GM23248 (cell line): Measurements from ENCODE around the gene RXRB. TPM values are rescaled to one million over a fixed set of nuclear protein-coding genes. Genes with fewer than 3 reads are reported as not detected.

ENCODE experiments used
- DNase-seq: peaks from one replicate; pipeline ENCODE4 v3.0.0-alpha.2; 2015
- H2AFZ ChIP-seq: fragments of 200-600 bp; sonication (generic); 2 replicates; pipeline ENCODE4 v1.6.1; 2016; ENCODE audit warnings: antibody characterized with exemption
- H3F3A ChIP-seq: fragments of 200-600 bp; sonication (generic); 2 replicates; pipeline ENCODE4 v1.6.1; 2016; ENCODE audit warnings: mild to moderate bottlenecking, antibody characterized with exemption, mixed run types; ENCODE audit not compliant: insufficient read depth
- H3K27ac ChIP-seq: fragments of 200-600 bp; sonication (generic); 2 replicates; pipeline ENCODE4 v1.5.1; 2016; ENCODE audit warnings: mild to moderate bottlenecking
- H3K27me3 ChIP-seq: fragments of 200-600 bp; sonication (generic); replicated peaks from 2 replicates; pipeline ENCODE4 v1.6.1; 2016; ENCODE audit warnings: mild to moderate bottlenecking; ENCODE audit not compliant: insufficient read depth
- H3K36me3 ChIP-seq: fragments of 200-600 bp; sonication (generic); 2 replicates; pipeline ENCODE4 v1.6.1; 2016; ENCODE audit warnings: low read depth, mild to moderate bottlenecking
- H3K4me1 ChIP-seq: fragments of 200-600 bp; sonication (generic); 2 replicates; pipeline ENCODE4 v1.6.1; 2016; ENCODE audit warnings: mild to moderate bottlenecking; ENCODE audit not compliant: insufficient read depth
- H3K4me2 ChIP-seq: fragments of 200-600 bp; sonication (generic); one replicate; pipeline ENCODE4 v1.6.1; 2016; ENCODE audit warnings: mild to moderate bottlenecking; ENCODE audit not compliant: unreplicated experiment
- H3K4me3 ChIP-seq: fragments of 200-600 bp; sonication (generic); 2 replicates; pipeline ENCODE4 v1.5.1; 2016; ENCODE audit warnings: mild to moderate bottlenecking
- H3K79me2 ChIP-seq: fragments of 200-600 bp; sonication (generic); 2 replicates; pipeline ENCODE4 v1.6.1; 2016; ENCODE audit warnings: mild to moderate bottlenecking; ENCODE audit not compliant: insufficient read depth
- H3K9ac ChIP-seq: fragments of 200-600 bp; sonication (generic); 2 replicates; pipeline ENCODE4 v1.6.1; 2016; ENCODE audit warnings: mild to moderate bottlenecking
- H3K9me2 ChIP-seq: fragments of 200-600 bp; sonication (generic); 2 replicates; pipeline ENCODE4 v1.6.1; 2016; ENCODE audit warnings: mixed run types, mild to moderate bottlenecking, moderate library complexity; ENCODE audit not compliant: insufficient read depth
- H3K9me3 ChIP-seq: fragments of 200-600 bp; sonication (generic); one replicate; pipeline ENCODE4 v1.6.1; 2017; ENCODE audit warnings: low read depth
- H4K20me1 ChIP-seq: fragments of 200-600 bp; sonication (generic); 2 replicates; pipeline ENCODE4 v1.6.0; 2016; ENCODE audit not compliant: insufficient read depth
- EZH2 ChIP-seq: fragments of 200-600 bp; sonication (generic); IDR thresholded peaks from 2 replicates; pipeline ENCODE4 v1.6.1; 2018; ENCODE audit warnings: antibody characterized with exemption, mild to moderate bottlenecking; ENCODE audit not compliant: insufficient read depth, poor library complexity, severe bottlenecking
- EZH2phosphoT487 ChIP-seq: fragments of 200-600 bp; sonication (generic); IDR thresholded peaks from 2 replicates; pipeline ENCODE4 v1.6.1; 2018; ENCODE audit warnings: antibody characterized with exemption, moderate library complexity, mild to moderate bottlenecking, low read depth; ENCODE audit not compliant: insufficient read depth
- WGBS, 2 experiments: methylation state at CpG; one replicate each; pipeline ENCODE4 v1.1.6; 2015 to 2017; ENCODE audit warnings: low lambda C conversion rate in 2 of 2, low coverage in 1 of 2; ENCODE audit errors: missing lambda C conversion rate in 2 of 2; 5-methylcytosine and 5-hydroxymethylcytosine counted together
- in situ Hi-C: fragments of 300-500 bp; cut with MboI; formaldehyde crosslinking; loops from 2 replicates; pipeline ENCODE4 v1.15.0; 2020
- polyA plus RNA-seq: library from polyadenylated mRNA; unstranded; fragments of >200 nt; fragmentation: Nextera tagmentation; extraction: Ambion mirVana; gene quantifications from 2 replicates; pipeline ENCODE4 v1.2.1, GENCODE V29; 2016
- total RNA-seq: library from RNA; depleted of rRNA; stranded (reverse); fragments of >200 nt; shearing (Covaris generic); gene quantifications from 2 replicates; pipeline ENCODE4 v1.2.3, GENCODE V29; 2014

The RXRB gene
- total and polyA plus RNA-seq, 2 experiments from 2014 or later: 27.7 to 28.1 TPM

GRCh38 chr6:33178755-33179475 is 21.6 kb downstream of the RXRB start:
- no peak for DNase-seq
- H3K36me3 ChIP-seq: no peaks in the 10 kb centered on the region
- in situ Hi-C loops: no loop called here
- H3K9me3 ChIP-seq: no peaks in the 10 kb centered on the region
- no peaks in the 10 kb centered on the region for H3K4me1 ChIP-seq
- H3K27me3 ChIP-seq: no peaks in the 10 kb centered on the region
- no peaks in the 10 kb centered on the region for H3F3A ChIP-seq
- H3K9me2 ChIP-seq: no peaks in the 10 kb centered on the region
- H2AFZ ChIP-seq: no peak overlapping the region
- TF ChIP-seq EZH2 (no peak), EZH2phosphoT487 (no peak)
- no peaks in the 10 kb centered on the region for H4K20me1 ChIP-seq
- no peak overlapping the region for H3K27ac ChIP-seq
- H3K4me3 ChIP-seq: no peak overlapping the region
- H3K79me2 ChIP-seq: no peaks in the 10 kb centered on the region
- H3K9ac ChIP-seq: no peak overlapping the region
- WGBS, 2 experiments: 72 to 73% methylated on average over 10 of the region's 10 CpGs
- no peak overlapping the region for H3K4me2 ChIP-seq

DNA sequence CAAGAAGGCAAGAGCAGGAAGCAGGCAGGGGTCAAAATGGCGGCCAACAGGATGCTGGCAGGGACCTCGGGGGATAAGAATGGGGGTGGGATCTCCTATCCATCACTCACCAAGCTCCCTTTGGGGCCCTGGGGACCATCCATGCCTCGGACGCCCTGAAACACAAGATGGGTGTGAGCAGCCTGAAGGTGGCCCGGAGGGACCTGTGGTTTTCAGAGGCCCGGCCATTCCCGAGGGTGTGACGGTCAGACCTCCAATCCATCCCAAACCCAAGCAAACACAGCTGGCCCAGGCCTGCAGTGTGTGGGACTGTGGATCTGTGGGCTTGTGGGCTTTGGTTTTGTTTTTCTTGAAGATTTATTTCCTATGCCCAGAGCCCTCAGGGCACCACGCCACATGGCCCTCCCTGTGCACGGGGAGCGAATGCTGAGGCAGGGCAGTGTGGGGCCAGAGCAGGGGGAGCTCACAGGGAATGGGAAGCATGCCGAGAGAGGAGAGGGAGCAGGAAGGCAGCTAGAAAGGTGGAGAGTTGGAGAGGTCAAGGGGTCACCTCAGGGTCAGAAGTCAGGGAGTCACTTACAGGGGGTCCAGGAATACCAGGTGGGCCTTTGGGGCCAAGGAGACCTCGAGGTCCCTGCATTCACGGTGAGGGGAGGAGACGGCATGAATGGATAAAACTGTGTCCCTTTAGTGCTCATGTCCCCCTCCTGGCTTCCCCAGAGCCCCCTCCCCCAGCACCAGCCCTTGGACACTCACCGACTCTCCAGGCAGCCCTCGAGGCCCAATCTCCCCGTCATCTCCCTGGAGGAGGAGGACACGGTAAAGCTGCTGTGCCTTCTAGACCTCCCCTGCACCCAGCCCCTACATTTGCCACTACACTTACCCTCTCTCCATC is 22.7 kb downstream of the RXRB start:
- Histone ChIP-seq H3K4me3 (no peak overlapping the region), H3K9ac (no peak overlapping the region), H3K36me3 (no peaks in the 10 kb centered on the region), H3K4me1 (no peaks in the 10 kb centered on the region), H3K27ac (no peak overlapping the region), H3K79me2 (no peaks in the 10 kb centered on the region), H3K9me3 (no peaks in the 10 kb centered on the region), H2AFZ (no peak overlapping the region), H3K4me2 (no peak overlapping the region), H3F3A (no peaks in the 10 kb centered on the region), H3K9me2 (no peaks in the 10 kb centered on the region), H4K20me1 (no peaks in the 10 kb centered on the region), H3K27me3 (no peaks in the 10 kb centered on the region)
- no peak for TF ChIP-seq EZH2phosphoT487
- no peak for TF ChIP-seq EZH2
- WGBS, 2 experiments: 77 to 82% methylated on average over 17 to 19 of the region's 19 CpGs
- in situ Hi-C loops: no loop called here
- no peak for DNase-seq

- H4K20me1 ChIP-seq: no peaks in the 10 kb centered on the region
- no peak overlapping the region for H2AFZ ChIP-seq
- no peaks in the 10 kb centered on the region for H3K9me3 ChIP-seq
- WGBS, 2 experiments: 74% methylated on average over 6 to 7 of the region's 7 CpGs
- TF ChIP-seq EZH2phosphoT487: no peak
- TF ChIP-seq EZH2: no peak
- H3K36me3 ChIP-seq: no peaks in the 10 kb centered on the region
- H3K4me1 ChIP-seq: no peaks in the 10 kb centered on the region
- no peaks in the 10 kb centered on the region for H3K27me3 ChIP-seq
- no peak overlapping the region for H3K4me3 ChIP-seq
- in situ Hi-C loops: no loop called here
- H3K79me2 ChIP-seq: no peaks in the 10 kb centered on the region
- H3K27ac ChIP-seq: no peak overlapping the region
- H3K4me2 ChIP-seq: no peak overlapping the region
- no peak for DNase-seq
- H3K9me2 ChIP-seq: no peaks in the 10 kb centered on the region
- H3K9ac ChIP-seq: no peak overlapping the region
- H3F3A ChIP-seq: no peaks in the 10 kb centered on the region
Observed at GRCh38 chr6:33176906-33177305, 23.6 kb downstream of the RXRB start.

GRCh38 chr6:33175436-33176069 is 24.9 kb downstream of the RXRB start:
- H3K4me2 ChIP-seq: no peak overlapping the region
- no peaks in the 10 kb centered on the region for H4K20me1 ChIP-seq
- in situ Hi-C loops: no loop called here
- H3F3A ChIP-seq: no peaks in the 10 kb centered on the region
- no peak overlapping the region for H2AFZ ChIP-seq
- H3K79me2 ChIP-seq: no peaks in the 10 kb centered on the region
- no peaks in the 10 kb centered on the region for H3K36me3 ChIP-seq
- no peak for DNase-seq
- WGBS, 2 experiments: 66 to 67% methylated on average over 10 of the region's 10 CpGs
- H3K27ac ChIP-seq: no peak overlapping the region
- no peak for TF ChIP-seq EZH2phosphoT487
- TF ChIP-seq EZH2: no peak
- no peaks in the 10 kb centered on the region for H3K9me2 ChIP-seq
- no peaks in the 10 kb centered on the region for H3K9me3 ChIP-seq
- no peak overlapping the region for H3K9ac ChIP-seq
- H3K27me3 ChIP-seq: no peaks in the 10 kb centered on the region
- H3K4me1 ChIP-seq: no peaks in the 10 kb centered on the region
- H3K4me3 ChIP-seq: no peak overlapping the region
